HepG2 (cell line): Measurements from ENCODE around the gene TMEM114. TPM values are rescaled to one million over a fixed set of nuclear protein-coding genes. Genes with fewer than 3 reads are reported as not detected.

ENCODE experiments used
- AKAP8 ChIP-seq: sonication (generic); formaldehyde crosslinking; IDR thresholded peaks from 2 replicates; pipeline ENCODE4 v1.5.1; 2020; ENCODE audit warnings: mild to moderate bottlenecking, missing genetic modification reagents
- BHLHE40 ChIP-seq: IDR thresholded peaks from 2 replicates; pipeline ENCODE4 v1.6.1; 2011; ENCODE audit warnings: low read length, improper control_type of control experiment
- CENPT ChIP-seq: sonication (generic); formaldehyde crosslinking; IDR thresholded peaks from 2 replicates; pipeline ENCODE4 v1.8.0; 2022; ENCODE audit warnings: low read depth, mild to moderate bottlenecking, moderate library complexity, missing genetic modification reagents
- FOXA1 ChIP-seq, 2 experiments: fragments of 450-650 bp in 1 of 2; sonication (generic) in 1 of 2; formaldehyde crosslinking in 1 of 2; IDR thresholded peaks; 2 replicates each; pipeline versions ENCODE4 v1.4.0 to v1.6.1; 2016 to 2020; ENCODE audit warnings: missing genetic modification reagents in 1 of 2
- FOXC1 ChIP-seq: sonication (generic); formaldehyde crosslinking; IDR thresholded peaks from 2 replicates; pipeline ENCODE4 v1.8.0; 2022; ENCODE audit warnings: mild to moderate bottlenecking, missing genetic modification reagents, borderline replicate concordance
- MTF2 ChIP-seq: sonication (generic); formaldehyde crosslinking; IDR thresholded peaks from 2 replicates; pipeline ENCODE4 v1.5.0; 2020; ENCODE audit warnings: missing genetic modification reagents, borderline replicate concordance
- NR0B2 ChIP-seq: sonication (generic); formaldehyde crosslinking; IDR thresholded peaks from 2 replicates; pipeline ENCODE4 v1.4.0; 2020; ENCODE audit warnings: mild to moderate bottlenecking, missing genetic modification reagents
- RFX3 ChIP-seq: IDR thresholded peaks from 2 replicates; pipeline ENCODE4 v1.6.1; 2016; ENCODE audit warnings: missing biosample characterization, missing genetic modification reagents
- RFXANK ChIP-seq: IDR thresholded peaks from 2 replicates; pipeline ENCODE4 v1.6.1; 2016
- SAFB2 ChIP-seq: sonication (generic); formaldehyde crosslinking; IDR thresholded peaks from 2 replicates; pipeline ENCODE4 v1.5.1; 2020; ENCODE audit warnings: missing genetic modification reagents, low read depth, mild to moderate bottlenecking, borderline replicate concordance
- SRSF1 ChIP-seq: fragments of 200-400 bp; formaldehyde crosslinking; optimal IDR thresholded peaks from 2 replicates; pipeline ENCODE3; 2017; ENCODE audit warnings: mild to moderate bottlenecking, low read depth, low read length, moderate library complexity
- STAT5B ChIP-seq: sonication (generic); formaldehyde crosslinking; IDR thresholded peaks from 2 replicates; pipeline ENCODE4 v1.4.0; 2020; ENCODE audit warnings: missing genetic modification reagents
- ZFP36L2 ChIP-seq: sonication (generic); formaldehyde crosslinking; IDR thresholded peaks from 2 replicates; pipeline ENCODE4 v1.4.0; 2020; ENCODE audit warnings: missing genetic modification reagents
- ZFP90 ChIP-seq: sonication (generic); formaldehyde crosslinking; IDR thresholded peaks from 2 replicates; pipeline ENCODE4 v1.8.0; 2022; ENCODE audit warnings: missing genetic modification reagents, mild to moderate bottlenecking, inconsistent platforms, borderline replicate concordance
- ZNF138 ChIP-seq: sonication (generic); formaldehyde crosslinking; IDR thresholded peaks from 2 replicates; pipeline ENCODE4 v1.5.0; 2020; ENCODE audit warnings: mild to moderate bottlenecking, low read depth, missing genetic modification reagents
- ZNF30 ChIP-seq: sonication (generic); formaldehyde crosslinking; IDR thresholded peaks from 2 replicates; pipeline ENCODE4 v1.5.0; 2020; ENCODE audit warnings: mild to moderate bottlenecking, missing genetic modification reagents
- ZNF484 ChIP-seq: sonication (generic); formaldehyde crosslinking; IDR thresholded peaks from 2 replicates; pipeline ENCODE4 v1.5.1; 2020; ENCODE audit warnings: mild to moderate bottlenecking, low read depth, missing genetic modification reagents, borderline replicate concordance
- ZNF510 ChIP-seq: sonication (generic); formaldehyde crosslinking; IDR thresholded peaks from 2 replicates; pipeline ENCODE4 v1.4.0; 2020; ENCODE audit warnings: low read depth, mild to moderate bottlenecking, missing genetic modification reagents
- ZNF547 ChIP-seq: sonication (generic); formaldehyde crosslinking; IDR thresholded peaks from 2 replicates; pipeline ENCODE4 v1.5.1; 2020; ENCODE audit warnings: mild to moderate bottlenecking, missing genetic modification reagents
- ZNF574 ChIP-seq: sonication (generic); formaldehyde crosslinking; IDR thresholded peaks from 2 replicates; pipeline ENCODE4 v1.4.0; 2020; ENCODE audit warnings: missing genetic modification reagents
- ZNF678 ChIP-seq: sonication (generic); formaldehyde crosslinking; IDR thresholded peaks from 2 replicates; pipeline ENCODE4 v1.4.0; 2020; ENCODE audit warnings: mild to moderate bottlenecking, missing genetic modification reagents
- ZNF724P ChIP-seq: sonication (generic); formaldehyde crosslinking; IDR thresholded peaks from 2 replicates; pipeline ENCODE4 v1.8.0; 2022; ENCODE audit warnings: missing genetic modification reagents, borderline replicate concordance
- ZNF781 ChIP-seq: sonication (generic); formaldehyde crosslinking; IDR thresholded peaks from 2 replicates; pipeline ENCODE4 v1.5.1; 2020; ENCODE audit warnings: borderline replicate concordance, mild to moderate bottlenecking, missing genetic modification reagents; ENCODE audit errors: not compliant biosample characterization
- polyA plus RNA-seq, 8 experiments: library from polyadenylated mRNA; depleted of rRNA in 3 of 8; stranded (reverse) in 7 of 8; unstranded in 1 of 8; fragments of >200 nt; fragmentation: Illumina TruSeq in 4 of 8; extraction: Trizol in 4 of 8; gene quantifications; 2 replicates each; pipeline versions ENCODE4 v1.2.1 to v1.2.3, GENCODE V29; 2011 to 2016; ENCODE audit warnings: low read depth in 4 of 8, missing spikeins in 1 of 8, mixed read lengths in 1 of 8; ENCODE audit not compliant: insufficient read depth in 1 of 8
- total RNA-seq, 5 experiments: library from RNA; depleted of rRNA; stranded (reverse); fragments of >200 nt; fragmentation: Illumina TruSeq; extraction: Trizol; gene quantifications; 2 replicates each; pipeline ENCODE4 v1.2.3, GENCODE V29; 2016; ENCODE audit warnings: low read depth in 1 of 5
- TF ChIP-seq, protein P1 (sequence below): sonication (generic); formaldehyde crosslinking; IDR thresholded peaks from 2 replicates; pipeline ENCODE4 v1.5.0; 2020; ENCODE audit warnings: mild to moderate bottlenecking, missing genetic modification reagents

Gene TMEM114
- total and polyA plus RNA-seq, 2 of the 13 experiments (the other 11 are each of a cell fraction or from before 2014, with no cell fraction given): not detected

DNA sequence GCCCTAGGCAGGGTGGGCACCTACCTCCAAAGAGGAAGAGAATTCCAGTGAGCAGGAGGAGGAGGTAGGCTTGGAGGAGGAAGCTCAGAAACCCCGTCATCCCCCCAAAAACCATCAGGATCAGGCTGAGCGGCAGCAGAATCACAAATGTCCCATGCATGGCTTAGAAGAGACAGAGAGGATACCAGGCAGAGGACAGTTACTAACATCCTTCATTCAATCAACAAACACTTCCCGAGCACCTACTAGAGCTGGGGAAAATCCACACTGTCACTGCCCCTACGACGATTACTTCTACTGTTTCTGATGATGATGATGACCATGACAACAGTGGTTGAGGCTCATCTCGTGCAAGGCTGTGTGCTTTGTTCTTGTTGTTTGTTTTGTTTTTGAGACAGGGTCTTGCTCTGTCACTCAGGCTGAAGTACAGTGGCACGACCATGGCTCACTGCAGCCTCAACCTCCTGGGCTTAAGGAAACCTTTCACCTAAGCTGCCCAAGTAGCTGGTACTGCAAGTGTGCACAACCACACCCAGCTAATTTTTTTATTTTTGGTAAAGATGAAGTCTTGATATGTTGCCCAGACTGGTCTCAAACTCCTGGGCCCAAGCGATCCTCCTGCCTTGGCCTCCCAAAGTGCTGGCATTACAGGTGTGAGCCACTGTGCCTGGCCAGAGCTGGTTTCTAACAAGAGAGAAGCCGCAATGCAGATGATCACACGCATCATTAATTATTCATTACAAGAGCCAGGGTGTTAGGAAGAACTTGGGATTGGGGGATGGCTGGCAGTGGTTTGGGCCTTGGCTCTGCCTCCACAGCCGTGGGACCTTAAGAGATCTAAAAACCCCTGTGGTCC is 18.0 kb downstream of the TMEM114 start (continued):
- TF ChIP-seq RFX3 (CRISPR knock-in tag) (no peak), ZFP90 (CRISPR knock-in tag) (peak; percentile 36; the same call in 1 of the 2 replicates), BHLHE40 (0 out of 2 replicates have a peak, but pooled peaks have one; percentile 13), FOXC1 (peak; percentile 24; the same call in 1 of the 2 replicates), ZNF484 (CRISPR knock-in tag) (no peak), RFXANK (CRISPR knock-in tag) (no peak), ZNF574 (CRISPR knock-in tag) (0 out of 2 replicates have a peak, but pooled peaks have one; percentile 2), AKAP8 (CRISPR knock-in tag) (0 out of 2 replicates have a peak, but pooled peaks have one; percentile 24), ZNF547 (no peak), ZNF678 (CRISPR knock-in tag) (no peak), MTF2 (CRISPR knock-in tag) (0 out of 2 replicates have a peak, but pooled peaks have one; percentile 67), ZNF30 (peak; percentile 44; the same call in 1 of the 2 replicates), SRSF1 (no peak), ZNF724P (CRISPR knock-in tag) (no peak), CENPT (CRISPR knock-in tag) (no peak), ZNF510 (no peak), SAFB2 (CRISPR knock-in tag) (peak; percentile 66; the same call in 1 of the 2 replicates), FOXA1 (IDR thresholded peaks at IDR 0.05) (no peak), FOXA1 (CRISPR knock-in tag; IDR thresholded peaks at IDR 0.05) (0 out of 2 replicates have a peak, but pooled peaks have one; percentile 15), ZNF781 (peak; percentile 11), NR0B2 (no peak), ZNF138 (CRISPR knock-in tag) (0 out of 2 replicates have a peak, but pooled peaks have one; percentile 23), STAT5B (CRISPR knock-in tag) (no peak), ZFP36L2 (CRISPR knock-in tag) (no peak)
- TF ChIP-seq, protein P1, sequence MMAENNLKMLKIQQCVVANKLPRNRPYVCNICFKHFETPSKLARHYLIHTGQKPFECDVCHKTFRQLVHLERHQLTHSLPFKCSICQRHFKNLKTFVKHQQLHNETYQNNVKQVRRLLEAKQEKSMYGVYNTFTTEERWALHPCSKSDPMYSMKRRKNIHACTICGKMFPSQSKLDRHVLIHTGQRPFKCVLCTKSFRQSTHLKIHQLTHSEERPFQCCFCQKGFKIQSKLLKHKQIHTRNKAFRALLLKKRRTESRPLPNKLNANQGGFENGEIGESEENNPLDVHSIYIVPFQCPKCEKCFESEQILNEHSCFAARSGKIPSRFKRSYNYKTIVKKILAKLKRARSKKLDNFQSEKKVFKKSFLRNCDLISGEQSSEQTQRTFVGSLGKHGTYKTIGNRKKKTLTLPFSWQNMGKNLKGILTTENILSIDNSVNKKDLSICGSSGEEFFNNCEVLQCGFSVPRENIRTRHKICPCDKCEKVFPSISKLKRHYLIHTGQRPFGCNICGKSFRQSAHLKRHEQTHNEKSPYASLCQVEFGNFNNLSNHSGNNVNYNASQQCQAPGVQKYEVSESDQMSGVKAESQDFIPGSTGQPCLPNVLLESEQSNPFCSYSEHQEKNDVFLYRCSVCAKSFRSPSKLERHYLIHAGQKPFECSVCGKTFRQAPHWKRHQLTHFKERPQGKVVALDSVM (CRISPR knock-in tag): peak; percentile 26; the same call in 1 of the 2 replicates
